Hematopoietic multipotent progenitor cell treated with erythropoietin and hydrocortisone succinate and interleukin-3 and kit ligand, for 17 days (in vitro differentiated cells): Measurements from ENCODE around the gene KHNYN.
"Not testable (repeated sequence)": the region's sequence is repeated elsewhere in the genome, so short reads cannot be mapped to it uniquely, and the experiment has no call there.

Experiments used
- DNase-seq: peaks from one replicate; pipeline ENCODE4 v3.0.0-alpha.2; 2015; ENCODE audit warnings: low spot score

Gene KHNYN

DNA sequence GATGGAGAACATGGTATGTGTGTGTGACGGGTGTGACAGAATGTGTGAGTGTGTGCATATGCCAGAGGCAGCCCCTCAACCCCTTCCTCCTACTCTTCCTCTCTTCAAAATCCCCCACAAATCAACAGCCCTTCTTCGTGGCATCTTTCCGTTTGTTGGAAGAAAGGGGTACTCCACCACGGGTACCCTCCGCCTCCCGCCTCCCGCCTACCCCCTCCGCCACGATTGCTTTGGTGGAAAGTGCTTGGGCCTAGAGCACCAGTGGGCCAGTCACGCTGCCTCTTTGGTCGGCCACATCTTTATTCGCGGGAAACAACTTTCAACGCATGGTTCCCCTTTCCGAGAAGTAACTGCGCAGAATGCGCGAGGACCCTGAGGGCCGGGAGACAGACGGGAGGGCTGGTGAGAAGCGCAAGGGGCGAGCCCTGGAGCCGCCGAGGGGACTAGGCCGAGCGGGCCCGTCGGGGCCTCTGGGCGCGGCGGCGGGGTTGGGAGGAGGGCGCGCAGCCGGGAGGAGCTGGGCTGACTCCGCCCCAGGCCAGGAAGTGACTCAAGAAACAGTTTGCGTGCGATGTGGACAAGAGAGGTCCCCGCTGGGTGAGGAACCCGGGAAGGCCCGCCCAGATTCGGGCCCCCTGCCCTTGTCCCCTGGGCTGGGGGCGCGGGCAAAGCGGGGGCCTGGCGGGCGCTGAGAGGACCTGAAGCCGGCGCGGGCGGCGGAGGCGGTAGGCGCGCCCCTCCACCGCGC lies at the start of gene KHNYN, which contains the start of gene CBLN3:
TSS of gene KHNYN (plus strand) at position 560 of the 748 bp plus-strand sequence. CDS start 777 bp downstream, outside the sequence.
TSS of gene CBLN3 (minus strand) at position 274 of the 748 bp plus-strand sequence. CDS start 614 bp downstream, outside the sequence.
- peak; percentile 91 for DNase-seq

DNA sequence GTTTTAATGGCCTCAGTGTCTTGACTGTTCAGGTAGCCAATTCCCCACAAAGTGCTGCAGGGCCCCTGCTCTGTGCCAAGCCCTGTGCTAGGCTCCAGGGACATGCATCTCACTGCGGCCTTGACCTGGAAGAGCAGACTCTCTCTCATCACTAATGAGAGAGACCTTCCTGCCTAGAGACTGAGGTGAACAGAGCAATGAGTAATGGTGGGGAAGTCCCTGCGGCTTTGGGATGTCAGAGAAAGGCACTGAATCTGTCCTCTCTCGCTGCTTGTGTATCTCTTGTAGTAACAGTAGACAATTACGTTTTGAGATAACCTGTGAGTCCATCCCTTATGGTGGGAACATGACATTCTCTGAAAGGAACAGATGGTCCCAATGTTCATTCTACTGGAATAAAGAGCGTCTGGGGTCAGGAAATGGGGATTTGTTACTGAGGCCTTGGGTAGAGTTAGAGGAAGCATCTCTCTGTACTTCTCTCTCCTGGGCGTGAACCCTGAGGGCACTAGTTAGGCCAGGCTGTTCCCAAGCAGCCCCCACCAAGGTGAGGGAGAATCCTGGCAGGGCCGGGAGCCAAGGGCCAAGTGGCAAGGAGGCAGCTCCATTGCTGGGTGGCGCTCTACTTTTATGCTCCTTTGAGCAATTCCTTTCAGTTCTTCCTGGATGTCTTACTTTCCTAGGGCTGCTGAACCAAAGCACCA lies 48.2 kb upstream of the KHNYN start:
- no peak for DNase-seq

- no peak for DNase-seq
Observed at GRCh38 chr14:24382064-24382371, 47.7 kb upstream of the KHNYN start.

GRCh38 chr14:24384169-24384568 lies 45.6 kb upstream of the KHNYN start:
- DNase-seq, result no peak

GRCh38 chr14:24385524-24385923 lies 44.2 kb upstream of the KHNYN start:
- no peak for DNase-seq

GRCh38 chr14:24387009-24387345 lies 42.8 kb upstream of the KHNYN start:
- DNase-seq, result no peak

DNA sequence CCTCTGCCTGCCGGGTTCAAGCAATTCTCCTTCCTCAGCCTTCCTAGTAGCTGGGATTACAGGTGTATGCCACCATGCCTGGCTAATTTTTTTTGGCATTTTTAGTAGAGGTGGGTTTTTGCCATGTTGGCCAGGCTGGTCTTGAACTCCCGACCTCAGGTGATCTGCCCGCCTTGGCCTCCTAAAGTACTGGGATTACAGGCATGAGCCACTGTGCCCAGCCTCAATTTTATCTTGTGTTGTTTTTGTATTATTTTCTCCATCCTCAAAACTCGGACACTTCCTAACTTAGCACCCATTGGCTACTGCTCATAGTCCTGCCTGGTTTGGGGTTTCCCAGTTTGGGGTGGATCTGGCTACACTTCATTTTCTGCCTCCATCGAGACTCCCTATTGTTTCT lies 42.2 kb upstream of the KHNYN start:
- not testable (repeated sequence) for DNase-seq

GRCh38 chr14:24388474-24389179 lies 41.1 kb upstream of the KHNYN start:
- DNase-seq, result no peak

DNA sequence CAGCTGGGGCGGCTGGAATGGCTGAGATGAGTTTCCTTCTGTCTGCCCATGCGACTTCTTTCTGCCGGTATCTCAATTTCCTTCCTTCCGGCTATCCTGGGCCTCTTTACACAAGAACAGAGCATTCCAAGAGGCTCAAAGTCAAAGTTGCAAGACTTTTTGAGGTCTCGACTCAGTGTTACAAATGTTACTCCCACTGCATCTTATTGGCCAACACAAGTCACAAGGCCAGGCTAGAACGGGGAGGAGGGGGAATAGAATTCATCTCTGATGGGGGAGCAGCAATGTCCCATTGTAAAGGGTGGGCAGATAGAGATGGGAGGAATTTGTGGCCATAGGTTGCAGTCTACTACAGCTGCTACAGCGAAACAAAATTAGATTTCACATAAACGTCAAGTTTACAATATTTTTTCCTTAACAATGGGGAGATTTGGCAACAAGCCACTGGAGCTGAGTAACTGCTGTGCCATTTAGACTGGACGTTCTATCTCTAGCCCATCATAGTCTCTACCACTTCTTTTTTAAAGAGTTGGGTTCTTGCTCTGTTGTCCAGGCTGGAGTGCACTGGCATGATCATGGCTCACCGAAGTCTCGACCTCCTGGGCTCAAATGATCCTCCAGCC lies 40.4 kb upstream of the KHNYN start:
- DNase-seq, result no peak

GRCh38 chr14:24390701-24391468 lies 38.9 kb upstream of the KHNYN start:
- no peak for DNase-seq

GRCh38 chr14:24392325-24393091 lies 37.2 kb upstream of the KHNYN start:
- DNase-seq, result no peak

DNA sequence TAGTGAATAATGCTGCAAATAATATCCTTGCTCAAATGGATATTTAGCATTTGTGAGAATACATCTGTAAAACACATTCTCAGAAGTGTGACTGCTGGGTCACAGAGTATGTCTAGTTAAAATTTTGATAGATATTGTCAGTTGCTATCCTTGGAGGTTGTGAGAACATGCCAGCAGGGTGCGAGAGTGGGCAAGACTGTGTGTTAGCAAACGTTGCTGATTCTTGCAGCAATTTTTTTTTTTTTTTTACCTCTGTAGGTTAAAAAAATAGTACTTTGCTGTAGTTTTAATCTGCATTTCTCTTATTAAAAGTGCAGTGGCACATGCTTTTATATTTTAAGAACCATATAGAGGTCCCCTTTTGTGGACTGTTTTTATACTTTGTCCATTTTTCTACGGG lies 35.5 kb upstream of the KHNYN start:
- DNase-seq, result no peak

DNA sequence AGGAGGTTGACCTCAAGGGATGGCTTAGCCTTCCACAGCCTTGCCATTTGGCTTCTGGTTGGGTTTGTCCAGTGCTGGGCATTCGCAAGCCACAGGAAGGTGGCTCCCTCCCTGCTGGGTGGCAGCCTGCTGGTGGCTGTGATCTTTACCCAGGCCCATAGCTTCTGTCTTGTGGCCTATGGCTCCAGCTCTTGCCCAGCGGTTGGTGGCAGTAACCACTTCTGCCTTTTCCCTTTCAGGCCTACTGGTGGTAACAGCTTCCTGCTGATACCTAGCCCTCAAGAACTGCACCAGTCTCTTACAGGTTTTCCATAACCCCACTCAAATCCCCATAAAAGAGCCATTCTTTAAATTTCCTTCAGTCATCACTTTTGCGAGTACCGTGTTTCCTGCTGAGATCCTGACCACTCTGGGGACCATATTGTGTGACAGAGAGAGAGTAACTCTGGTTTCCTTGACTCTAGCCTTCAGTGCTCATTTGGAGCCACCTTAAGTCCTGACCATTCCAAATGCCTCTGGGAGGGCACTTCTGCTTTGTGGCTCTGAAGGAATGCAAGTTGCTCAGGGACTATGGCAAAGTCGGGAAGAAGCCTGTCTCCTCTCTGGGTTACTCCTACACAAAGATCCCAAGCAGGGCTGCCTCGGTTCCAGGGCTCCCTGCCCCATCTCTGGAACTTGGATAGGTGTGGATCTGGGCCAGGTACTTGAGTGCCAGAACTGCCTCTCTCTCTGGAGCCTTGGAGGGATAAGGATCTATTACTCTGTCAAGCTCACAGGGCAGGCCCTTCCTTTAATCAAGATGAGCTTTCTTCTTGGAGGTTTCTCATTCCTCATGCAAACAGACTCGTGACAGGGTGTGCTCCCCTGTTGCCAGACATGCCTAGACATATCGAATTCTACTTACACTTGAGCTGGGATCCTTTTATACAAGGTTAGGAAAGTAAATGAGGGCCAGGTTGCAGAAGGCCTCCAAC lies 33.9 kb upstream of the KHNYN start:
- no peak for DNase-seq

GRCh38 chr14:24397639-24398292 lies 32.0 kb upstream of the KHNYN start:
- DNase-seq, result no peak

DNA sequence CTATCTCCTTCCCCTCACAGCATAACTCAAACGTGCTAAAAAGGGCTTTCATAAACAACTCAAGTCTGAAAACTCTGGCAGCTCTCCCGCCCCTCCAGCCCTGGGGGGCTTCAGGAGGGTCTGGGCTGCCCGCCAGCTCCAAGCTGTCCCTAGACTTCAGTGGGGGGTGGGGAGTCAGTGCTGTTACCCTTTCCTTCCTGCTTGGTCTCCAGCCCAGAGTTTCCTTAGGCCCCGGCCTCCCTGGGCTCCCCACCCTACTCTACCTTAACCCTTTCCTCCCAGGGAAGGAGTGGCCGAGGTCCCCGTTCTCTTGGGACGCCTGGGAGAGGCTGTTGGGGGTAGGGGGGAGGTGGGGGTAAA lies 31.5 kb upstream of the KHNYN start:
- no peak for DNase-seq

DNA sequence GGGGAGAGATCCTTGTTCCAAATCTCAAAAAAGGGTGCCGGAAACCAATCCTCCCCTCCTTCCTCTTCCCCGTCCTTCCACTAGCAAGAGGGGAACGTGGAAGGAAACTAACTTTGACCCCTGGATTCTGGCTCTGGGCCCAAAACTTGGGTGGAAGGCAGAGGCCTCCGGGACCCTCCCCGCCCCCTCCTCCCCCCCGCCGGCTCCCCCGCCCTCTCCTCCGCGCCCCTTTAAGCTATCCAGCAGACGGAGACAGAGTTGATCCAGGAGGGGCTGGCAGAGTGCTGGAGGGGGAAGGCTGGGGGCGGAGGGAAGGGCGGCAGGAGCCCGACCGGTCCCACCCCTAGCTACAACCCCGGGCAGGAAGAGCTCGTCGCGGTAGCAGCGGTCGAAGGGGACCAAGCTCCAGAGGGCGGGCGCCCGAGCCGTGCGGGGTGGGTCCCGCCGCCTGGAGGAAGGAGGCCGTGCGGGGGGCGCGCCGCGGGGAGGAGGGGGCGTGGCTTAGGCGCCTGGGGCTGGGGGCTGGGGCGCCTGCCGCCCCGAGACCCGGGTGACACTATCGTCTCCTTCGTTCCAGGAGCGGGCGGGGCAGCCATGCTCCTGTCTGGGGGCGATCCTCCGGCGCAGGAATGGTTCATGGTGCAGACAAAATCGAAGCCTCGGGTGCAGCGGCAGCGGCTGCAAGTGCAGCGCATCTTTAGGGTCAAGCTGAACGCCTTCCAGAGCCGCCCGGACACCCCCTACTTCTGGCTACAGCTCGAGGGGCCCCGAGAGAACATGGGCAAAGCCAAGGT lies 30.9 kb upstream of the KHNYN start, which contains the start of gene NYNRIN:
TSS of gene NYNRIN (plus strand) at position 351 of the 794 bp plus-strand sequence. CDS start at position 595, 244 bp downstream.
- DNase-seq, result no peak

DNA sequence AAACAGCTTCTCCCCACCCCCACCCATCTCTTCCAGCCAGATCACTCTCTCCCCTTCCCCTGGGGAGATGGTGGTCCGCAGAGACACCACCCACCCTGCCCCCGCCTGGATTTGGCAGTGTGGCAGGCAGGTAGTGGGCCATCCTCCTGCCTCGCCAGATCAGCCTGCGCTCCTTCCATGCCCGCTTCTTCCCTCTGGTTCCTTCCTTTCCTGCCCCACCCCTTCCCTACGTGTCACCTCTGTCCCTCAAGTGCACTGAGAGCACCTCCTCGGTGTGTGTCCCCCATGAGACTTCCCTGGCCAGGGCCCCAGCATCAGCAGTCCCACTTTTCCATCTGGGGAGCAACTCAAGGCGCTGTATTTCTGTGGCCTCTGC lies 30.3 kb upstream of the KHNYN start:
- no peak for DNase-seq

DNA sequence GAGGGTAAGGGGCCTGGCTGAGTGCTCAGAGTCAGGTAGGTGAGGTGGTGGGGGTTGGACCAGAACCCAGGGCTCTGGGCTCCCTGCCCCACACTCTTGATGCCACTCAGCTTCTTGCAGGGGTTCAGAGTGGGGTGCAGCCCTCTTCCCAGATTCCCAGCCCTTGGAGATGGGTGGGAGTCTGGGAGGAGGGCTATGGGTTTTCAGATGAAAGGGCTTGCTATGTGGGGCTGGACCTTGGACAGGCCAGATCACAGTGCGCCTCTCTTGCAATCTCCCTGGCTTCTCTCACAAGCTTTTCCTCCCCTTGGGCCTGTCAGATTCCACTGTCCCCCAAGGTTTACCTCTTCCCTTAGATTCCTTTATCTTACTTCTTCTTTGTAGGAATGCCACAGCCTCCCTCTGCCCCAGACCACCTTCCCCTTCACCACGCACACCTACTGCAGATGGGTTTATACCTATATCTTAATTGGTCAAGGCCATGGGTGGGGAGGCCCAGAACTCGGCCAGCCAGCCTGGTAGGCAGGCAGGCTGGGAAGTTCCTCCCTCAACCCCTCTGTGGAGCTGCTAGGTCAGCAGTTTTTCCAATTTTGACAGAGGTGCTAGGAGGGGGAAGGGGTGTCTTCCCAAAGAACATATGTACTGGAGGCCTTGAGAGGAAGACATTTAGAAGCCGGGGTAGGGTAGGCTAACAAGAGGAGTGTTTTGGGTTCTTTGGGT lies 29.6 kb upstream of the KHNYN start:
- no peak for DNase-seq
